Measurements from ENCODE around the gene RPTOR.

RPTOR gene

DNA sequence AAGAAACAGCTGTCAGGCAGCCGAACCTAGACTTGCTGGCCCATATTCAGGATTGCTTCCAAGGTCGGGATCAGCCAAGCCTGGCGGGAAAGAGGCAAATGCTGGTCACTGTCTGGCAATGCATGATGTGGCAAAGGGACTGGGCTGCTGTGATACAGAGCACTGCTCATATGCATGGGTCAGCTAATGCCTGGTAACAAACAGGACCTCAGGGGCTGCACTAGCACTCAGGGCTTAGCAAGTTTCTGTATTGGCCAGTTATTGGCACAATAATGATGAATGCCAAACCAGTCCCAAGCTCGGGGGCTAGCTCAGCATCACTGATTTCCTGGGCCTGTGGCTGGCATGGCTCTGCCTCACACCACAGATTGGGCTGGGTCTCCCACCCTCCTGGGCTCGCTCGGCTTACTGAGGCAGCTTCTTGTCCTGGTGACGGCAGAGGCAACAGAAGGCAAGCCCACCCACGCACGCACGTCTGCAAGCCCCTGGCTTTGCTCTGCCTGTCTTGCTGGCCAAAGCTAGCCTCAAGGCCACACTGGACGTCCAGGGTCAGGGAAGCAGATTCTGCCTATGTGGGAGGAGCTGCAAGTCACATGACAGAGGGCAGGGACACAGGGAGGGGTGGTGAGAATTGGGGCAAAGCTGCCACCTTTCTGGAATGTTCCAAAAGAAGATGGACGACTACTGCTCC, 21.4 kb upstream of the RPTOR start:
- DNase-seq (ENCODE audit: low spot score), result no peak
- TF ChIP-seq, protein P1, sequence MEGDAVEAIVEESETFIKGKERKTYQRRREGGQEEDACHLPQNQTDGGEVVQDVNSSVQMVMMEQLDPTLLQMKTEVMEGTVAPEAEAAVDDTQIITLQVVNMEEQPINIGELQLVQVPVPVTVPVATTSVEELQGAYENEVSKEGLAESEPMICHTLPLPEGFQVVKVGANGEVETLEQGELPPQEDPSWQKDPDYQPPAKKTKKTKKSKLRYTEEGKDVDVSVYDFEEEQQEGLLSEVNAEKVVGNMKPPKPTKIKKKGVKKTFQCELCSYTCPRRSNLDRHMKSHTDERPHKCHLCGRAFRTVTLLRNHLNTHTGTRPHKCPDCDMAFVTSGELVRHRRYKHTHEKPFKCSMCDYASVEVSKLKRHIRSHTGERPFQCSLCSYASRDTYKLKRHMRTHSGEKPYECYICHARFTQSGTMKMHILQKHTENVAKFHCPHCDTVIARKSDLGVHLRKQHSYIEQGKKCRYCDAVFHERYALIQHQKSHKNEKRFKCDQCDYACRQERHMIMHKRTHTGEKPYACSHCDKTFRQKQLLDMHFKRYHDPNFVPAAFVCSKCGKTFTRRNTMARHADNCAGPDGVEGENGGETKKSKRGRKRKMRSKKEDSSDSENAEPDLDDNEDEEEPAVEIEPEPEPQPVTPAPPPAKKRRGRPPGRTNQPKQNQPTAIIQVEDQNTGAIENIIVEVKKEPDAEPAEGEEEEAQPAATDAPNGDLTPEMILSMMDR (IDR thresholded peaks at IDR 0.05; ENCODE audit: extremely low read depth, missing control alignments), result no peak

DNA sequence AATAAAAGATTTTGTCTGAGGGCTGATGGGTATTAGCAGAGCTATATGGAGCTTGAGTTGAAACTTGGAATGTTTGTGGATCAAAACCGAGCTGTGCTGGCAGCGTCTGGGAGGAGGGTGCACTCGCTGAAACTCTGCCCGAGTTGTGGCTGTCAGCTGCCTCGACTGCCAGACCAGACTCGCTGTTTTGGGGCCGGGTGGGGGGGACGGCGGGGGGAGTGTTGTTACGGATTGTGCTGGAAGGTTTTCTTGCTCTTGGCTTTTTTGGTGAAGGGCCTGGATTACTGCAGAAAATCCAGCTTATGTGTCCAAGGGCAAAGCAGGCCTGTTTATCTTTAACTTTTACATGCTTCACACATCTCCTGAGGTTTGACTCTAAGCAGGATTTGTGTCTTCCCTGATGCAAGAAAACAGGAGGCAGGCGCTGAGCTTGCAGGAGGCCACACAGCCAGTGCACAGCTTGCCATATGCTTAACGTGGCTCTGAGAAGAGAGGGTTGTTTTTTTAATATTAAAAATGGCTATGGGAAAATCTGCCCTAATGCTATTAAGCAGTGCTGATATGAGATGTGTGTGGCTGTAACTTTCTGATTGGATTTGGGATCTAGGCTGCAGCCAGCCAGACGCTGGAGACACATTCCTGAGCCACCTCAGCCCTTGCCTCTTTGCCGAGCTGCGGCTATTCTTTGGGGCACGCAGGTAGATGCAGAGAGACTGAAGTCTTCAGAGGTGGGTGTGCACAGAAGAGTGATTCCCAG, 20.5 kb upstream of the RPTOR start:
- no peak for DNase-seq (ENCODE audit: low spot score)
- TF ChIP-seq, protein P1 (IDR thresholded peaks at IDR 0.05; ENCODE audit: extremely low read depth, missing control alignments), result no peak

DNA sequence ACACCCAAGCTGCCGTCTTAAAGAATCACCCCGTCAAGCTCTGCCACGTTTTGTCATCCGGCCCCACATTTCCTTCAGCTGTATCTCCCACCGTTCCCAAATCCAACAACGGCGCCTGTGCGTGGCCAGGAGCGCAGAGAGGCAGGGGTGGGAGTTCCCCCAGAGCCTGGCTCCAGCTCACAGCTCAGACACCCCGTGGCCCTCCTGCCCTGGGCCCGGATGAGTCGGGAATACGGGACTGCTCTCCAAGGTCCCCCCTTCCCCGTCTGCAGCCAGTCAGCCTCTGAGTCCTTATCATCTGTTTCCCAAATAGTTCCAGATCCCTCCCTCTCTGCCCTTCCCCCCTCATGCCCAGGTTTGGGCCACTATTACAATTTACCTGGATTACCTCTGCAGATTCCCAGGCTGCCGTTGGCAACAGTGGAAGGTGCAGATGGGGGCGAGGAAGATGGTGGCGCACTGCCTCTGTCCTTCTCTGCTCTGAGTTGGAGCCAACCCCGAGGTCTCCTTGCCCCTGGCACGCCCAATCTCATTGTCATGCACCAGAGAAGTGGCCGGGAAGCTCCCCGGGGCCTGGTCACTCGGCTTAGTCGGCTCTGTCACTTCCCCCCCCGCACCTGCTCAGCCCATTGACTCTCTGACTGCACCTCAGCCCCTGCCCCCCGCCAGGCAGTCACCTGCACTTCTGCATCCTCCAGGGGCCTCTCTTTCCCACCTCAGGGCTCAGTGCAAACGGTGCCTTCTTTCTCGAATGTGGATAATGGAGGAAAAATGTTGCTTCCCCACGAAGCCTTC, 18.3 kb upstream of the RPTOR start:
- DNase-seq (ENCODE audit: low spot score), result no peak
- TF ChIP-seq, protein P1 (IDR thresholded peaks at IDR 0.05; ENCODE audit: extremely low read depth, missing control alignments), result no peak

DNA sequence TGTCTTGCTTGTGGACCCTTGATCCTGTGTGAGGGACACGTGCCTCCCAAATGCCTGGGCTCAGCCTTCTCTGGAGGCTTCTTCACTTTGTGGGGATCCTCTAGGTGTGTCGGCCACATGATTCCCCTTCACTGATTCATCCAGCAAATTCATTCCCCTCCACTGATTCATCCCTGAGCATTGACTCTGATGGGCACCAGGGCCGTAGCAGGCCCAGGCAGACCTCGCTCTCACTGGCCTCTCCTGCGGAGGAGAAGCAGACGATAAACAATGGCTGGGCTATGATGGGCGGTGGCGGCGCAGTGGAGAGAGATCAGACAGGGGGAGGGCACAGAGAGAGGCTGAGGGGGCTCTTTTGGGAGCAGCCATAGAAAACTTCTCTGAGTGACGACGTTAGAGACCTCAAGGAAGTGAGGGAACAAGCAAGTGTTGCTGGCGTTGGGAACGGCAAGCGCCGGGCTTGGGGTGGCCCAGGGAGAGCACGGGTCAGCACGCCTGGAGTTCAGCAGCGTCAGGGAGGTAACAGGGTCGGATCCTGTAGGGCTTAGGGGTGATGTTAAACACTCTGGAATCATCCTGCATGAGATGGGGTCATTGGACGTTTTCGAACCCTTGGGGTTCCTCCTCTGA, 17.5 kb upstream of the RPTOR start:
- no peak for DNase-seq (ENCODE audit: low spot score)
- TF ChIP-seq, protein P1 (IDR thresholded peaks at IDR 0.05; ENCODE audit: extremely low read depth, missing control alignments), result no peak

DNA sequence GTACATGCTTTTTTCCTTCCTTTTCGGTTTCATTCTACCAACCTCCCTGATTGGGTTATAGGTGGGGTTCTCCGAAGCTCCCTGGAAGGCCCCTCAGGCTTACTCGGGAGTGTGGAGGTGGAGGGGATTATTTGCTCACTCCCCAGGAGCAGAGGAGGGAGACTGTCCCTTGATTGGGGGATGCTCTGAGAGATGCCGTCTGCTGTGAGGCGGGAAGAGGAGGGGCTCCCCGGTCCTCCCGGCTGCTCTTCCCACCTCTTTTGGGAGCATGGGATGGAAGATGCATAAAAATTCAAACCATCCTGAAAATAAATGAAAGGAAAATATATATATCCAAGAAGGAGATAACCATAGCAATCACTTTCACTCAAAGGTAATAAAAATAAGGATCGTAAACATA, 16.1 kb upstream of the RPTOR start:
- TF ChIP-seq, protein P1 (IDR thresholded peaks at IDR 0.05; ENCODE audit: extremely low read depth, missing control alignments), result no peak
- no peak for DNase-seq (ENCODE audit: low spot score)

DNA sequence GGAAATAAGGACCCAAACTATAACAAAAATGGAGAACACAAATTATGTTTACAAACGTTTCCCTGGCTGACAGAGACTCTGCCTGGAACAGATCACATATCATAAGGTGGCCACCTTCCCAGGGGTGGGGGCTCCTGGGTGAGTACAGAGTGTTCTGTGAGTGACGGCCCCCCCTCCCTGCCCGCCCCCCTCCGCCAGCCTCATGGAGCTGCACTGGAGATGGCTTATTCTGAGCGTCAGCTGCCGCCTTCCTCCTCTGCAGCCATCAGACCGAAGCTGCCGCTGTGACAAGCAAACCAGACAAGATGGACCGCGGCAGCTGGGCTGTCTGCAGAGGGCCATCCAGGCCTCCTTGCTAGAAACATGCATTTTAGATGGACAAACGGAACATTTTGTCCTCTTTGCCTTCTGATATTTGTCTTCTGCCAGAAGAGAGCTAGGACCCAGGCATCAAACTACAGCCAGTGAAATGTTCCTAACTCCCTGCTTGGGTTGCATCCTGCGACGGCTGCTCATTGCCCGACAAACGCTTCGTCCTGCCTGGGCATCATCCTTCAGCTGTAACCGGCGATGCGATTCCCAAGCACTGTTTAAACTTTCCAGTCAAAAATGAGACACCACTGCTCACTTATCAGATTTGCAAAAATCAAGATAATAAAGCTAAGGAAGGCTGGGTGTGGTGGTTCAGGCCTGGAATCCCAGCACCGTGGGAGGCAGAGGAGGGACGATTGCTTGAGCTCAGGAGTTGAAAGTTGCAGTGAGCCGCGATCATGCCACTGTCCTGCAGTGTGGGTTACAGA, 15.3 kb upstream of the RPTOR start:
- DNase-seq (ENCODE audit: low spot score), result no peak
- TF ChIP-seq, protein P1 (IDR thresholded peaks at IDR 0.05; ENCODE audit: extremely low read depth, missing control alignments), result no peak

All from GM20000 (cell line).